ENCODE measurements around the gene NACAD. TPM values are rescaled to one million over a fixed set of nuclear protein-coding genes. Genes with fewer than 3 reads are reported as not detected.

Gene NACAD
- polyA plus RNA-seq, 1 donor = 4.4 TPM

DNA sequence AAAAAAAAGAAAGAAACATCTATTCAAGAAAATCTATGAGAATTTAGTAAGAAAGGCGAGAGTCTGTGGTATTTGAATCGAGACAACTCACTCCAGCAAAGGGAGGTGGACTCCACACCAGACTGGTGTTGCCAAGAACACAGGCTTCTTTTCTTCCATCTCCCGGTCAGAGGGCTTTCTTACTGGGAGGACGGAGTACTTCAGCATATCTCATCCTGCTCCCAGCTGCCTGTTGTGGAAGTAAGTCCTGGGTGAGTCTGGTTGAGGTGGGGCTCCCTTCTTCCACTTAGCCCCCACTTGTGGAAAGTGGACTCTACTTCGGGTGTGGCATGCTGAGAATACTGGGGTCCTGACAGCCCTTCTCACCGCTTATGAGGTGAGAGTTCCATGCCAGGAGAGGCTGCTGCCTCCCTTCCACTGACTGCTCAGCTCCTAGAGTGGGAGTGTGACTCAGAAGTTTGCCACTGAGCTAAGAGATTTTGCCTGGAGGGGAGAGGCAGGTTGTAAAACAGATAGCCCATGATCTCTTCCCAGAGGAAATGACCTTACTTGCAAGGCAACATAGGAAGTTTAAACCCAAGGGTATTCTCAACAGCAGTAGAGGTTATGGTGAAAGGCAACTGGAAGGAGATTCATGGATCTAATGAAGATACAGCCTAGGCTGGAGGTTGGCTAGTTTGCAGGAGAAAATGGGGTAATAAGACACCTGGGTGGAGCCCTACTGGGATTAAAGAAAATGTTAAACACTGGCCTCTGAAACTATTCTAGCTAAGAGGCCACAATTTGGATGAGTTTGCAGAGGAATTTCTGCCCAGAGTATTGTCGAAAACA is 3.5 kb upstream of the NACAD start:
- DNase-seq (ENCODE audit: low read depth) = no peak

DNA sequence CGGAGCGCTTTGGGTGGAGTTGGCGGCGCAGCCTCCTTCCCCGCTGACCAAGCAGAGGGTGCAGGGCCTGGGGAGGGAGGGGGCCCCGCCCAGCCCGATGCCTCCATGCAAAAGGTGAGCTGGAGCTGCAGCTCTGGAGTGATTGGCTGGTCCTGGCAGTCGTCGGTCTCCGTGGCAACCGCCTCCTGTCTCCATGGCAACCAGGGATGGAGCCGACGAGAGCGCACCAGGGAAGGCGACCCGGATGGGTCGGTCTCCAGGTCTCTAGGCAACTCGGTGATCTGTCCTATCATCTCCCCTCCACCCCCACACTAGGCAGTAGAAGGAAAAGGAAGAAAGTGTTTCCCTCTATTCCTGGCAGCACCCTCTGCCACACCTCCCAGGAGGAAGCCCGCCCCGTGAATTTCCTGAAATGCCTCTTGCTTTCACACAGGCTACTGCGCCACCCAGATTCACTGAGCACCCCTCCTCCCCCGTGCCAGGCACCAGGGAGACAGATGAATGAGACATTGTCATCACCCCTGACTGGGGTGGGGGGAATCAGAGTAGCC is 647 bp upstream of the NACAD start:
- peak; percentile 8 for DNase-seq (ENCODE audit: low read depth)

DNA sequence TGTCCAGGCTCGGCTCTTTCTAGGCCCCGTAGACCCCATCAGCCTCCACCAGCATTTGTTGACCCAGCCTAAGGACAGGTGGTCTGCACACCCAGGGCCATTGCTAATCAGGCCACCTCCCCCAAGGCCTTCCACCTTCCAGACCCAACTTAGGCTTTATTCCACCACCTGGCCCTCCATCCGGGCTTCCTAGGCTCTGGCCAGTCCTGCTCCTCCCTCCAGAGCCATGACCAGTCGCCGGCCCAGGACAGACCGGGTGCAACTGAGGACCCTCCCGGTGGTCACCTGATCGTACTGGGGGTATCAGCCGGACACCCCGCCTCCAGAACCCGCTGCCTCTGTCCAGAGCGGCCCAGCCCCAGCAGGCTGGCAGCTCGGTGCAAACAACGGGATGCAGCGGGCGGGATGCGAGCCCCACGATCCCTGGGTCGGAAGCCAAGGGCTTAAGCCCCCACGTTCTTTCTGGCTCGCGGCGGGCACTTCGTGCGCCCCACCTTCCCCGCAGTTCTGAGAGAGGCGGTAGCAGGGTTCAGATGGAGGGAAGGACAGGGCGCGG is 545 bp downstream of the NACAD start:
- no peak for DNase-seq (ENCODE audit: low read depth)

DNA sequence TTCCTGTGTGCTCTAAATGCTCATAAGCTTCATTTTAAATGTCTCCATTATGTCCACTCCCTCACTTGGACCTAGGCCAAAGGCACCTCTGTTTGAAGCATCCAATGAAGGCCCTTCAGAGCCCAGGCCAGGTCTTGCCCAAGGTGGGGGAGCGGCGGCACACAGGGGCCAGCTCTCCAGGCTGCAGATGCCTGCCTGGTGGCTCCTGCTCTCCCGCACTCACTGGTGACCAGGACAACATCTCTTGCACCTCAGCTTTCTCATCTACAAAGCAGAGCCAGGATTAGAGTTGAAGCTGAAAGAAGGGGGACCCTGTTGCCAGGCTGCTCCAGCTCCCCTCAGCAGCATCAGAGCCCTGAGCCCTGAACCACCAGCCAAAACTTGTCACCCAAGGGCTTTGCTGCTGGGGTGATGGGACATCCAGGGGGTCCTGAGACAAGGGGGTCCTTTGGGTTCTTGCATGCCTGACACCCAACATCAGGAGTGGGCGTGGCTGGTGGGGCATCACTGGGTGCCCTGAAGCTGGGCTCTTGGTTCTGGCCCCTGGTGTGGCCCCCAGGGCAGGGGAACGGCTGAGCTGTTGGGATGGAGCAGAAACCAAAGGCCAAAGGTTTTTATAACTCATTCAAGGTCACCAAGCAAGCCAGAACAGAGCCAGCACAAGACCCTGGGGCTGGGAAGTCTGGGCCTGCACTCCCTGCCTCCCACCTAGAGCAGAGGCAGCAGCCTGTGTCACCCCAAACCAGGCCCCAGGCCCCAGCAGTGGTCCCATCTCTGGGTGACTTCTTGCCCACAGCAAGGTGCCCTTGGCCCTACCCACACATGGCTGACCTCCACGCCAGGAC is 1.2 kb downstream of the NACAD start:
- no peak for DNase-seq (ENCODE audit: low read depth)

DNA sequence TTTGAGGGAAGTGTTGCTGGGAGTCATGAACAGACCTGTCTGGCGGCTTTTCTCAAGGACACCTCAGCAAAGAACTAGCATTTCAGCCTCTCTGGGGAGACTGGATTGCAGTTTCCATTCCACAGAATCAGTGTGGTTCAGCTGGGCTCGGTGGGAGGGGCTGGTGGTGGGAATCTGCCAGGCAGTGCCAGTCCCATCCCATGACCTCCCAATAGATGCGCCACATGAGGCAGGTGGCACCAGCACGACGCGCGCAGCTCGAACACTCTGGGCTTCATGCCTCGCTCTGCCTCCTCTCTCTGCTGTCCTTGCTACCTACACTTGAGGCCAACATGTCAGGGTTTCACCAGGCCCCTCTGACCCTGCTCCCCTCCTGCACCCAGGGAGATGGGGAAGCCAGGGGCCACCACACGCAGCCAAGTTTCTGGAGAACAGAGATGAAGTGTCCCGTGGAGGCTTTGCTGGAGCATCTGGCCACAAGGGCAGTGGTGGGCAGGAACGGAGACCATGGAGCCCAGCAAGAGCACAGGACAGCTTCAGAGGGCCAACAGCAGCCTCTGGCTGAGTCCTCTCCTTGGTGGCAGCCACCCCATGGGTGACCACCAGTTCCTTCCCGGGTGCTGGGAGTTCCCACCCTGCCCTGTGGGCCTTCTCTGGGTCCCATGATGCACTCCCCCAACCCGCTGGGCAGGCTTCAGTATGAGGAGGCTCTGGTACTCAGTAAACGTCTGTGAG is 2.3 kb downstream of the NACAD start:
- DNase-seq (ENCODE audit: low read depth) = no peak

DNA sequence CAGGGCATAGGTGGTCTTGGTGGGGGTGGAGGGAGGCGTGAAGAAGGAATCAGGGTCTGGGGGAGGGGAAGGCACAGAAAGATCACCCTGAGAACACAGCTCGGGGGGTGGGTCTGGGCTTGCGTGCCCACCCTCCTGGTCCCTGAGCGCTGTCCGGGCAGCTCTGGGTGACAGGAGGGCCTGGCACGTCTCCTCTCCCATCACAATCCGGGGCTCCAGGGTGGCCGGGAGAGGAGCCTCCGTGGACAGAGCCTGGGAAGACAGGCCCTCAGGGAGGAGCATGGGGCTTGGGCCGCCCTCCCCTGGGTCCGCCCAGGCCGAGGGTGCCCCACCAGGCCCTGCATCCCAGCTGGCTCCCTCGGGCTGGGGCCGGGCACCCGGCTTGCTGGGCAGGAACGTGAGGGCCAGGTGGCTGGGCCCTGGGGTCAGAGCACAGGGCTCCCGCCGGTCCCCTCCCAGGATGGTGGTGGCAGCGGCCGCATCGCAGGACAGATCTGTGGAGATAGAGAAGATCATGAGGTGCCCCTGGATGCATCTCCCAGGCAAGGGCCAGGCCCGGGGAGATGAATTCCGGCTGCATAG is 3.1 kb downstream of the NACAD start:
- DNase-seq (ENCODE audit: low read depth) = no peak

DNA sequence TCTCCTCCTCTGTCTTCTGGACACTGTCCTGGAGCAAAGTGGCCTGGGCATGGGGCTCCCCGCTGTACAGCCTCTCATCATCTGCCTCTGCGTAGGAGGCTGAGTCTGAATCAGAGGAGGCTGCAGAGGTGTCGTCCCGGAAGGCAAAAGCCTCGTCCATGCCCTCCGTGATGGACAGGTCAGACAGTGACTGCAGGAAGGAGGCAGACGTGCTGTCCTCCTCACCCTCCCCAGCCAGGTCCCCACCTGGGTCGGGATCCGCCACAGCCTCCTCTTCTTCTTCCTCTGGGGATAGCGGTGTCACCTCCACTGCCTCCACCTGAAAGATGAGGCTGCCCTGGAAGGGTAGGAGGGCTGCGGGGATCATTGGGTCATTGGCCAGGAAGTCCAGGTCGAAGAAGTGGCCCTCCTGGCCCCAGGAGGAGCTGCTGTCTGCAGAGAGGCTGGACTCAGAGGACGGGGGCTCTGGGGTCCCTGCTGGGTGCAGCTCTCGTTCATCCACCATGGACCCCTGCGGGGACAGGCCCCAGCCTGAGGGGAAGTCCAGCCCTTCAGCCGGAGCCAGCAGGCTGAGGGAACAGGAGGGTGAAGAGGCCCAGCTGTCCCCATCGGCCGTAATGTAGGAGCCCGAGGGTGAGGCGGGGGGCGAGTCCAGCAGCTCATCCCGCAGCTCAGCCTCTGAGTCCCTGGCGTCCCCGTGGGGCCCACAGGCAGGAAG is 3.7 kb downstream of the NACAD start:
- DNase-seq (ENCODE audit: low read depth) = no peak

DNA sequence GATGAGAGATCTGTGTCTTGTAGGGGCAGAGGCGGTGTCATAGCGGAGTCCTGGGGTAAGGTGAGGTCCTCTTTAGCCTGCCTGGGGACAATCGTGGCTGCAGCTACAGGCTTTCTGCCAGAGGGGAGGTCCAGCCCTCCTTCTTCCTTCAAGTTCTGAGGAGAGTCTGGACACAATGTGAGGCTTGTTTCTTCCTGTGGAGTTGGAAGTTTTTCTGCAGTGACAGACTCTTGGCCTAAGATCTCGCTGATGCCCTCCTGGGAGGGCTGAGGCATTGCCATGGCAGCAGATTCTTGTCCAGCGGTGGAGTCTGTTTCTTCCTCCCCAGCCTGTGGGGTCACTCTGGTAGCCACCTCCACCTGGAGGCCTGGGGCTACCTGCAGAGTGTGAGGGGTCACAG is 4.4 kb downstream of the NACAD start:
- DNase-seq (ENCODE audit: low read depth) = no peak

DNA sequence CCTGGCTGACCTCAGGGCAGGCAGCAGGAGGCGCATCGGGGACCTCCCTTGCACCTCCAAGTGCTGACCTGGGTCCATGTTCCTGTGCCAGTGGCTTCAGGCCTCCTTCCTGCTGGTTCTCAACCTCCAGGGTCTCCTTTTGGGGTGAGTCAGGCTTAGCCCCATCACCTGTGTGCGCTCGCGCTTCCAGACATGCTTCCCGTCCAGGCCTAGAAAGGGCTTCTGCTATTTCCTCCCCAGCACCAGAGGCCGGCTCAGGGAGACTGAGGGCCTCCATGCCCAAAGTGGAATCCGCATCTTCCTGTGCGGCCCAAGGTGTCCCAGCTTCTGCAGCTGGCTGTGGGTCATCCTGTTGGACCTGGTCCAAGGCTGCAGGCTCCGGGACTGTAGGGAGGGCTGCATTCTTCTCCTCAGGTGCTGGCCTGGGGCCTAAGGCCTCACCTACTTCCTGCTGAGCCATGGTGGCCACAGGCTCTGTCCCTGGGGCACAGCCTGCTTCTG is 5.9 kb downstream of the NACAD start:
- DNase-seq (ENCODE audit: low read depth) = no peak

DNA sequence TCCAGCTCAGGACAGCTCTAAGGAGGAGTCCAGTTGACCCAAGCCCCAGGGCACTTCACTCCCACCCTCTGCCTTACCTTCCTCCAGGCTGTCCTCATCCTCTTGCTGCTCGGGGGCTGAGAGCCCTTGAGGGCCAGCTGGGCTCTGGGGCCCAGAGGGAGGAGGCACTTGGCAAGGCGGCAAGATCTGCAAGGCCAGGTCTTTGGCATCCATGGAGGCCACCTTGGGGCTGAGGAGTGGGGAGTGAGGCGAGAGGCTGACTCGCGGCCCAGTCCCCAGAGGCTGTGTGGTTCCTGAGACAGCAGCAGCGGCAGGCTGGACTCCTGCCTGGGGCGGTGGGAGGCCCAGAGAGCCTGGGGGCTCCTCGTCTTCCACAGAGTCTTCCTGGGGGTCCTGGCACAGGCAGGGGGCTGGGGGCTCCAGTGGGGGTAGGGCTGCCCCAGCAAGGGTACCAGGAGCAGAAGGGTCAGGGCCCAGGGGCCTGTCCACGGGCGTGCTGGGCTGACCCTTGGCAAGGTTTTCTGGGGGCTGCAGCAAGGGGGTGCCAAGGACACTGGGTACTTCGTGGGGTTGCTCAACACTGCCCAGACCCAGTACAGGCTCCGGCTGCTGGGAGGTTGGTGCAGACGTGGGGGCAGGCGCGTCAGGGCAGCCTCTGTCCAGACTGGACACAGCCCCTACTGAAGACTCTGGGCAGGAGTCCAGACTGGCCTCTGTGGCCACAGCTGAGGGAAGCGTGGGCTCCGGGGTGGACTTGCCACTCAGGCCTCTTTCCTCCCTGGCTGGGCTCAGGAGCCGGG is 6.5 kb downstream of the NACAD start:
- DNase-seq (ENCODE audit: low read depth) = no peak

DNA sequence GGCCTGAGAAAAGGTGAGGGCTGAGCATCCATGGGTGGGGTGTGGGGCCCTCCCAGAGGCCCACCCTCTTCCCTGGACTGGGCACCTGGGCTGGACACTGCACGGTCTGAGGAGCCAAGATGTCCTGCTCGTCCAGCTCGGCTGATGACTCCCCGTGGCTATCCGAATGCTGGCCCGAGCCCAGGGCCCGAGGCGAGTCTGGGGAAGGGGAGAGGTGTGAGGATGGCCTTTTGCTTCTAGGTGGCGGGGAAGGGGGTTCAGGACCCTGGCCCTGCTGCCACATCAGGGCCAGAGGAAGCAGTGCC is 7.1 kb downstream of the NACAD start:
- no peak for DNase-seq (ENCODE audit: low read depth)

DNA sequence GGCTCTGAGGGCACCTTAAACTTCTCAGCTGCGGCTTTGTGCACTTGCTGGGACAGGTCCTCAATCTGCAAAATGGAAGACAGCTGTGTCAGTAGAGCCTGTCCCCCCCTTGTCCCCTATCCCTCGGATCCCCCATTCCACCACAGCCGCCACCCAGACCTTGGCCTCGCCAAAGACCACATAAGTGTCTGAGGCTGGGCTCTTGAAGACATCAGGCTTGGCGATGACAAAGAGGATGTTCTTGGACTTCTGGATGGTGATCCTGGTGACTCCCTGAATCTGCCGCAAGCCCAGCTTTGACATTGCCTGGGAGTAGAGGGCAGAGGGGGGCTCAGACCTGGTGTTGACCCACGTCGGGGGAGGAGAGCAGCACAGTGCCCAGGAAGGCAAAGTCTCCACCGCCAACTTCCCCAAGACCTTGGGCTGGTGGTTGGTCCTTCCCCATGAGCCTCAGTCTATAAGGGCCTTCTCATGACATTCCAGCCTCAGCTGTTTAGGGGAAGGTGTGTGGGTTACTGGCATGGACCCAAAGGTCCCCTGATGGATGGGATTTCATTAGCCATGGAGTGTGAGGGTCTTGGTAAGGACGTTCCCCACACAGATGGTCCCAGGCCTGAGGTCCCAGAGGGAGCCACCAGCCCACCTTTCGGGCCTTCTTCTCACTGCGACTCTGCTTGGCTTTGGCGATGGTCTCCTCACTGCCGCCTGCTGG is 7.7 kb downstream of the NACAD start:
- DNase-seq (ENCODE audit: low read depth) = no peak

DNA sequence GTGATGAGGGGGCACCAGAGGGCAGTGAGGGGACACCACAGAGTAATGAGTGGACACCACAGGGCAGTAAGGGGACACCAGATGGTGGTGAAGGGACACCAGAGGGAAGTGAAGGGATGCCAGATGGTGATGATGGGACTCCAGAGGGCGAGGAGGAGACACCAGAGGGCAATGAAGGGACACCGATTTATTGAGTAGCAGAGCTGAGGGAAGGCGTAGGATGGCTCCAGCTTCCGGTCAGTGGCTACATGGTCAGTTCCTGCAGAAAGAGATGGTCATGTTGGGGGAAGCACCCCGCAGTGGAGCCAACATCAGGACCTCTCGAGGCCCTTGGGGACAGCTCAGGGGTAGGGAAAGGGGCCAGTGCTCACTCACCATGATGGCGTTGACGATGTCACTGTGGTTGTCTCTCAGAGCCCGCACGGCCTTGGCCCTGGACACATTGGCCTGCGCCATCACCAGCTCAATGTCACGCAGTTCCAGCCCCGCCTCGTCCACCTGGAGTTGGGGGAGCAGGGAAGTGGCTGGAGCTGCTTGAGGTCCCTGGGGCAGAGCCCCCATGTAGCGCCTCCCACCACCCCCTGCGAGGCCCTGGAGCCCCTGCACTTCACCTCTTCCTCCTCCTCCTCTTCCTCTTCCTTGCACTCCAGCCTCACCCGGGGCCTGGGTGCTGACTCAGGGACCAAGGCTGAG is 8.4 kb downstream of the NACAD start:
- no peak for DNase-seq (ENCODE audit: low read depth)

DNA sequence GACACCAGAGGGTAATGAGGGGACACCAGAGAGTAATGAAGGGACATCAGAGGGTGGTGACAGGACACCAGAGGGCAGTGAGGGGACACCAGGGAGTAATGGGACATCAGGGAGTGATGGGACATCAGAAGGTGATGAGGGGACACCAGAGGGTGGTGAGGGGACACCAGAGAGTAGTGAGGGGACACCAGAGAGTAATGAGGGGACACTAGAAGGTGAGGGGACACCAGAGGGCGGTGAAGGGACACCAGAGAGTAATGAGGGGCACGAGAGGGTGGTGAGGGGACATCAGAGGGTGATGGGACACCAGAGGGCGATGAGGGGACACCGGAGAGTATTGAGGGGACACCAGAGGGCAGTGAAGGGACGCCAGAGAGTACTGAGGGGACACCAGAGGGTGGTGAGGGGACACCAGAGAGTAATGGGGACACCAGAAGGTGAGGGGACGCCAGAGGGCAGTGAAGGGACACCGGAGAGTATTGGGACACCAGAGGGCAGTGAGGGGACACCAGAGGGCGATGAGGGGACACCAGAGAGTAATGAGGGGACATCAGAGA is 10.6 kb downstream of the NACAD start:
- no peak for DNase-seq (ENCODE audit: low read depth)

DNA sequence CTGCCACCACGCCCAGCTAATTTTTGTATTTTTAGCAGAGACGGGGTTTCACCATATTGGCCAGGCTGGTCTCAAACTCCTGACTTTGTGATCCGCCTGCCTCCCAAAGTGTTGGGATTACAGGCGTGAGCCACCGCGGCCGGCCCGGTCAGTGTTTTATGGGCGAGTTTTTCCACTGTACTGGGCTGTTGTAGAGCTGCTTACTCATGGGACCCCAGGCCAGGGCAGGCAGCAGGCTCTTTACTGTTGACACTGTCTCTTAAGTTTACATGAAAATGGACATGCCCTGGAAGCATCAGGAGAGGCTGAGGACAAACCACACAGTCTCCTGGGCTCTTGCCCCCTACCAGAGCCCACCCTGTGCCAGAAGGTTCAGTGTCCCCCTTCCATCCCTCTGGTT is 11.2 kb downstream of the NACAD start:
- no peak for DNase-seq (ENCODE audit: low read depth)

DNA sequence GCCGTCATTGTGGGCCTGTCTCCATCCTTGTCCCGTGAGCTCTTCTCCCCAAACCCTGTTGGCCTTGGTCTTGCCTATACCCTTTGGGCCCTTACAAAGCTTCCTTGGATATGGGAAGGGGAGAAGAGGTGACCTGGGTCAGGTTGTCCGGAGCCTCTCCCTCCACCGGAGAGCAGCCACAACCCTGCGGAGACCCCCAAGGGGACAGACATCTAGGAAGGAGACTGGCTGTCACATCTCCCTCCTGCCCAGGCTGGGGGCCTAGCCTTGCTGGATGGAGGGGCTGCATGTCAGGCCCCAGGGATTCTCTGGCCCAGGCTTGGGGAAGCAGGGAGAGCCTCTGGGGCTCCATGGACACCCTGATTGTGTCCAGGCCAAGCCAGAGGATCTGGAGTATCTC is 11.8 kb downstream of the NACAD start:
- DNase-seq (ENCODE audit: low read depth) = no peak

DNA sequence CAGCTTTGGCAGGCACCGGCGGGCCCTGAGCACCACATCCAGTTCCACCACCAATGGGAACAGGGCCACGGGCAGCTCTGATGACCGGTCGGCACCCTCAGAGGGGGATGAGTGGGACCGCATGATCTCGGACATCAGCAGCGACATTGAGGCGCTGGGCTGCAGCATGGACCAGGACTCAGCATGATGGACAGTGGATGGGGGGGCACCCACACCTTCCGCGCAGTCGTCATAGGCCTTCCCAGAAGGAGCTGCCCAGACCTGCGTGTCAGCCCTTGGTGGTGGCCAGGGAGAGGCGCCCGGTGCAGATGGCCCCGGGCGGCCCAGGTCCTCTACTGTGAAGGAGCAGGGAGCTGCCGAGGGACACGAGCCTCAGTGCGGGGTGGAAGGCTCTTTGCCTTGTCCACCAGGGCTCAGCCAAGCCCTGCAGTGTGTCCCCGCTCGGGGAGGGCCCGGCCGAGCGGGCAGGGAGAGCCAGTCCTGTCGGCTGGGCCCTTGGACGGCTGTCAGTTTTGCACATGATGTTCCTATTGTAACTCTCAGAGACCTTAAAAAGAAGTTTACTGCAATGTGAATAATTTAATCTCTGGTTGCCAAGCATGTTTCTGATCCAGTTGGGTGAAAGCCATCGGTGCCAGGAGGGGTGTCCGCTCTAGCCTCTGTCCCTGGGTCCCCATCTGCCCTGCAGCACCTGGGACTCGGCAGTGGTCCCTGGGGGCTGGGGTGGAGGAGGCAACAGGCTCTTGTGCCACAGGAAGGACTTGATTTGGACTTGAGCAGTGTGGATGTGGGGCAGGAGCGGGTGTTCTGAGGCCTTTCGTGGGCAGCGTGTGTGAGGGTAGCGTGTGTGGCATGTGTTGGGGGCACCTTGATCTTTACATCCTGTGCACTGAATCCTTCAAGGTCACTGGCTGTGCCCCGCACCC is 12.6 kb downstream of the NACAD start:
- no peak for DNase-seq (ENCODE audit: low read depth)

All from forelimb muscle (tissue), 1 donor.